HK-2 (cell line): ENCODE measurements around the gene XRCC1.
A peak's percentile ranks its signal among the peaks of the same experiment; 100 is the strongest.

Source experiments
- DNase-seq: peaks from one replicate; pipeline ENCODE4 v3.0.0-alpha.2; 2018; ENCODE audit not compliant: unreplicated experiment

Gene XRCC1, protein sequence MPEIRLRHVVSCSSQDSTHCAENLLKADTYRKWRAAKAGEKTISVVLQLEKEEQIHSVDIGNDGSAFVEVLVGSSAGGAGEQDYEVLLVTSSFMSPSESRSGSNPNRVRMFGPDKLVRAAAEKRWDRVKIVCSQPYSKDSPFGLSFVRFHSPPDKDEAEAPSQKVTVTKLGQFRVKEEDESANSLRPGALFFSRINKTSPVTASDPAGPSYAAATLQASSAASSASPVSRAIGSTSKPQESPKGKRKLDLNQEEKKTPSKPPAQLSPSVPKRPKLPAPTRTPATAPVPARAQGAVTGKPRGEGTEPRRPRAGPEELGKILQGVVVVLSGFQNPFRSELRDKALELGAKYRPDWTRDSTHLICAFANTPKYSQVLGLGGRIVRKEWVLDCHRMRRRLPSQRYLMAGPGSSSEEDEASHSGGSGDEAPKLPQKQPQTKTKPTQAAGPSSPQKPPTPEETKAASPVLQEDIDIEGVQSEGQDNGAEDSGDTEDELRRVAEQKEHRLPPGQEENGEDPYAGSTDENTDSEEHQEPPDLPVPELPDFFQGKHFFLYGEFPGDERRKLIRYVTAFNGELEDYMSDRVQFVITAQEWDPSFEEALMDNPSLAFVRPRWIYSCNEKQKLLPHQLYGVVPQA

DNA sequence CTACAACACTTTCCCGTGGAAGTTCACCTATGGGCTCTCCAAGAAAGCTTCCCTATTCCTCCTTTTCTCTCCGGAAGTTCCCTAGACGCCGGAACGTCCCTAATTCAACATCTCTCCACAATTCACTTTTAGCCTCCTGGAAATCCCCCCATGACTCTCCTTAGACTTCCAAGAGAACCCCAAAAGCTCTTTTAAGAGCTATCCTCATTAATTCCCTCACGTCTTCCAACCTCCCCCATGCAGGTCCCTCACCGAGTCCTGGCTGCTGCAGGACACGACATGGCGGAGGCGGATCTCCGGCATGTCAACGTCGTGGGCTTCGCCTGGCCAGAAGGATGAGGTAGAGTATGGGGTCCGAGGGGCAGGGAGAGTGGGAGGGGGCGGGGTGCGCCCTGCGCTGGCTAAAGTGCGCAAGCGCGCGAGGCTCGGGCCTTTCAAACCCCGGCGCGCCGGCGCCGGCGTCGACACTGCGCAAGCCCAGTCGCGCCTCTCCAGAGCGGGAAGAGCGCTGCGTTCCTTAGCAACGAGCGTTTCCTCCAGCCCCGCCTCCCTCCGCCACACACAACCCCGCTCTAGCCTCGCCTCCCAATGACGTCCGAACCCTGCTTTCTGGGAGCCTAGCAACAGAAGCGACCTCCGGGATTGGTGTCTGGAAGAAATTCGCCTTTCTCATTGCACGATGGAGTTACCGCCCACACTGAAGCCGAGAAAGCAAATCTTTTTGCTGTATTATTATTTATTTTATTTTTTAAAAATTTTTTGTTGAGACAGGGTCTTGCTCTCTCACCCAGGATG lies at the start of gene XRCC1, which contains the start of gene PINLYP:
Gene XRCC1, minus strand, starts transcription at position 372 of the 795 bp plus-strand sequence. Its CDS starts 69 bp downstream, at position 303.
Gene PINLYP, plus strand, starts transcription at position 646 of the 795 bp plus-strand sequence. CDS start 1,391 bp downstream, outside the sequence.
- peak; percentile 95 for DNase-seq

DNA sequence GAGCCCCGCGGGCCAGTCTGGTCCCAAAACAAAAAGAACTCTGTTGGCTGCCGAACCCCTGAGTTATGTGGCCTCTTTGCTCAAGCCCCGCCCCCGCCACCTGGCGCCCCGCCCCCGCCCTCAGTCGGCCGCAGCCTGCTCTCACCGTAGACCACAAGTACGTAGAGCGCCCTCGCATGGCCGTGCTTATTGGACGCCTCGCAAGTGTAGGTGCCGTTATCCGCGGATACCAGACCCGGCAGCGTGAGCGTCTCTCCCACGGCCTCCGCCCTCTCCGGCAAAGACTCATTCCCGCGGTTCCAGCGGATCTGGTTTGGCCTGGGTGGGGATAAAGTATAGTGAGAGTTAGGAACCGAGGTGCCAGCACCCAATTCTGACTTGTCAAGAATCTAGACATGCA lies 49.6 kb upstream of the XRCC1 start:
- DNase-seq, result no peak

DNA sequence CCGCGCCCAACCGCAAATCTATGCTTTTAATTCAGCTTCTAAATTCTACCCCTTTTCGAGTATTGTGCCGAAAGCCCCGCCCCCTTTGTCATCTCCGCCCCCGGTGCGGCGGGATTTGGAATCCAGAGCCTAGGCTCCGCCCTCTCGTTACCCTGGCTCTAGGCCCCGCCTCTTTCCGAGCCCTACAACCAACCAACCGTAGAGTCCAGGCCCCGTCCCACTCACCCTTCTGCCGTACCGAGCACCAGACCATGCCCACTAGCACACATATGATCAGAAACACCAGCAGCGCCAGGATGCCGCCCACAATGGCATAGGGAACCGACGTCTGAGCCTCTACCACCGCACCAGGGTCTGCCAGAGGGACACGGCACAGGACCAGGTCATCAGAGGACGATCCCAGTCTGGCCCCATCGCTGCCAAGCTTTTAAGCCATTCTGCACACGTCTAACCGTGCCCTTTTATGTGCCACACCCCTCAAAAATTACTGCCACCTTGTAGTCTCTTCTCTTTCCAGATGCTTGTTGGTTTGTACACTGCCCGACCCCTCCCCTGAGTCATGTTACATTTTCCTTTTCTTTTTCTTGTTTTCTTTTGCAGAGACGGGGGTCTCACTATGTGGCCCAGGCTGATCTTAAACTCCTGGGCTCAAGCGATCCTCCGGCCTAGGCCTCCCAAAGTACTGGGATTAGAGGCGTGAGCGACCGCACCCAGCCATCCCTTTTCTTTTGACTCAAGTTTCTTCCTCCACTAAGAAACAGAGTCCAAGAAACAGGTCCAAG lies 48.8 kb upstream of the XRCC1 start:
- DNase-seq, result no peak

DNA sequence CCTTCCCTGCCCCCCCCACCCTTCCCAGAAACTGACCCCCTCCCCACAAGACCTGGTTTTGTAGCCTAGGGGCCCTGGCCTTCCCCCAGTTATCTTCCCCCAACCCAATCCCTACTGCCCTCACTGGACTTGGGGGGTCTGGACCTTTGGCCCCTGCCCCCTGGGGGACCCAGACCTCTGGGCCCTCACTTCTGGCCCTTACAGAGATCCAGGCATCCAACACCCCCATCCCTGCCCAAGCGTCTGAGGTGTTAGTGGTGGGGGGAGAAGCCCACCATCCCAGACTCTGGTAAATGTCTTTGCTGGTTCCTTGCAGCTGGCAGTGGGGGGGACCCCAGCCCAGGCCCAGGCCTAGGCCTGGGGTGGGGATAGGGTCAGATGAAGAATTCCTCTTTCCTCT lies 47.6 kb upstream of the XRCC1 start:
- no peak for DNase-seq

GRCh38 chr19:43622070-43622469 lies 46.7 kb upstream of the XRCC1 start:
- no peak for DNase-seq

DNA sequence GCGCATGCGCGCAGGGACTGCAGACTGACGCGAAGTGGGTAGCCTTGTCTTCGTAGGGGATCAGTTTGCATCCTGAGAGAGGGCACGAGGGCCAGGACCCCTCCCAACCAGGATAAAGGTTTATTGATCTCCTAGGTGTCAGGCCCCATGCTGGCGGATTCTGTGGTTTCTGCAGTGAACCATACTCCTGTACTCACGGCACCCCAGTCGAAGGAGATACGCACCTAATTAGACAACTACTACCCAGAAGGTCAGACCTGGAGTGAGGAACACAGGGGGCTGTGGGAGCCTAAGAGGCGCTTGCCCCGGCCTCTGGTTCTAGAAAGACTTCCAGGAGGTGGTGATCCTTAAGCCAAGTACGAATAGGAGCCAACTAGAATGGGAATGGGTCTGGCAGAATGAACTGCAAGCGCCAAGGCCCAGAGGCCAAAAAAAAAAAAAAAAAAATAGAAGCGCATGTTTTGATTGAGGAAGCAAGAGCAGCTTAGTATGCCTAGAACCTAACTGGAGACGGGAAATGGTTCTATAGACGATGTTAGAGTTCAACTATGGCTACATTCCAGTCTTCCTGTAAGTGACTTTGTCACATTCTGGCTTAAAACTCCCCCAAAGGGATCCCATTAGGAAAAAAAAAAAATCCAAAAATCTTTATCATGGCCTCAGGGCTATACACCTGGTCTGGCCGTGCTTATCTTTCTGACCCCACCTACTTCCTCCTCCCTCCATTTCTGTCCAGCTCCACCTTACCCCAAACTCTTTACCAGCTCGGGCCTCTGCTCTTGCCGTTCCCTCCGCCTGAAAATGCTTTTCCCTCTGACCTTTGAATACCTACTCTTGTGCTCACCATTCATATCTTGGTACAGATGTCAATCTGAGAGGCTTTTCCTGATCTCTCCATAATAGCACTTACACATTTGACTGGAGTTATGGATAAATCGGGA lies 45.0 kb upstream of the XRCC1 start:
- DNase-seq, result no peak

GRCh38 chr19:43619262-43620060 lies 44.1 kb upstream of the XRCC1 start, which contains the start of gene ZNF428:
TSS of gene ZNF428 (minus strand) at chr19:43619629. CDS start at chr19:43614304, 5,325 bp downstream.
- DNase-seq, result peak; percentile 84

GRCh38 chr19:43618921-43619261 lies 43.6 kb upstream of the XRCC1 start:
- no peak for DNase-seq

GRCh38 chr19:43616954-43617353 lies 41.6 kb upstream of the XRCC1 start:
- DNase-seq, result no peak

- no peak for DNase-seq
Measured at GRCh38 chr19:43616306-43616705, 41.0 kb upstream of the XRCC1 start.

DNA sequence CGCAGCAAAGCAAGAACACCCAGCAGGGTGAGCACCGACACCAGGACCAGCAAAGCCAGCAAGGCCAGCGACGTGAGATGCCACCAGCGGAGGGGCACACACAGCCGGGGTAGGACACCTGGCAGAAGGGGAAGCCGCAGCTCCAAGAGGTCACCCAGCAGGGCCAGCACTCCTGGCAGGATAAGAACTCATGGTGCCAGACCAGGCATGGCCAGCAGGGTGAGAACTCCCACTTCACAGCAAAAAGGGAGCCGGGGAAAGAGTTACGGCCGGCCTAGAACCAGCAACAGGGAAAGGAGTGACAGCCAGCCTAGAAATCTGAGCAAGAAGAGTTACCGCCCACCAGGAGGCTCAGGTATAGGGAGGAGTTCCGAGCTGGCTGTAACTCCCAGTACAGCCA lies 37.0 kb upstream of the XRCC1 start:
- no peak for DNase-seq

DNA sequence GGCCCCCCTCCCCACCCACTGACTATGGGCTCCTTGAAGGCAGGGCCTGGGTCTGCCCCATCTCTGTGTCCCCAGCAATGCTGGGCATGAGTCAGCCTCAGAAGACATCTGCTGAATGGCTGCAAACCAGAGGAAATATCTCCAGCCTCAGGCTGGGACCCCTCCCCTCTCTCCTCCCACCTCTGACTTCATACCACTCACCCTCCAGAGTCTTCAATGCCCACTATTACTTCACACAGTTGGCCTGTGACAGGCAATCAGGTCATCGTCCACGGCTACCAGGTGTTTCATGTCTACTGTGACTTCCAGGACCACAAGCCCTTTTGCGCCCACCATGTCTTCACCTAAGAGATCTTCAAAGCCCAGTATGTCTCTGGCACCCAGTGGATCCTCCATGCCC lies 36.5 kb upstream of the XRCC1 start, which contains the start of gene SRRM5:
Gene SRRM5, plus strand, starts transcription at position 301 of the 400 bp plus-strand sequence. Its CDS starts 34 bp downstream, at position 335.
- no peak for DNase-seq

DNA sequence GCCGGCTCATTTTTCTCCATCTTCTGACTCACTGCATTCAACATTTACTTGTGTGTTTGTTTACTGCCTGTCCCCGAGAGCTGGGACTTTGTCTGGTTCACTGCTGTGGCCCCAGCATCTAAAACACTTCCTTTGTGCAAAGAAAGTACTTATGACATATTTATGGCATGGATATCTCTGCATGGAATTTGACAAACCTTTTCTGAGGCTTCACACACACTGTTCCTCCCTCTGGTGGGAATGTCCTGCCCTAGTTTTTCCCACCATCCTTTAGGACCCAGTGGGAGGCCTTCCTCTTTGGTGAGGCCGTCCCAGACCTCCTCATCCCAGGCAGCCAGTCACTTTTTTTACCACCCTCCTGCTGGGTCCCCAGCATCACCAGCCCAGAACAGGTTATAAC lies 35.2 kb upstream of the XRCC1 start:
- no peak for DNase-seq

GRCh38 chr19:43609872-43610271 lies 34.5 kb upstream of the XRCC1 start:
- no peak for DNase-seq

GRCh38 chr19:43607238-43608205 lies 32.2 kb upstream of the XRCC1 start:
- no peak for DNase-seq

DNA sequence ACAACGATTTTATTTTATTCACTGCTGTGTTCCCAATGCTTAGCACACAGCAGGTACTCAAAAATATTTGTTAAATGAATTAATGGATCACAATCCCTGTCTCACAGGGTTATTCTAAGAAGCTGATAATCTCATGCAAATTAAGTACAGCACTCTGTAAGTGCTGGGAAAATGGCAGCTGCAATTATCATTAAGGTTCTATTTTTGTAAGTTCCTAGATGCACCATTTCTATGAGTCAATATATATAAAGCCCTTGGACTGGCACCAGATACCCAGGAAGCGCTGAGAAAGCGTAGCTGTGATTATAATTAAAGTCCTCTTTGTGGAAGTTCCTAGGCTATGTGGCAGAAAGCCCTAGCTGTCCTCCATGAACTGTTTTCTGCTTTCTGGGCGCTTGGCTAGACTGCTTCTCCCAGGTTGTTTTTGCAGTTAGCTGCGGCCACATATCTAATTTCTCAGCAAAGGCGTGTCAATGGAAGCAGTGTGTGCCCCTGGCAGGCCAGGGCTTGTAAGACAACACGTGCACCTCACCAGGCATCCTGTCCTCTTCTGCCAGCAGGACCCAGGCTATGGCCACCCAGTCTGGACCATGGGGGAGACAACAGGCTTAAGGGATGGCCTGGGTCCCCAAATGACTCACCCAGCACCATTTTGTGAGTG lies 31.4 kb upstream of the XRCC1 start:
- DNase-seq, result no peak

- no peak for DNase-seq
Measured at GRCh38 chr19:43605875-43606568, 30.7 kb upstream of the XRCC1 start.
